Measurements from ENCODE around the gene ZNF750. TPM values are rescaled to one million over a fixed set of nuclear protein-coding genes. Genes with fewer than 3 reads are reported as not detected.

The ZNF750 gene
- total and polyA plus RNA-seq, 12 donors, result 0.07 to 0.20 (median 0.11) TPM; not detected in 8

DNA sequence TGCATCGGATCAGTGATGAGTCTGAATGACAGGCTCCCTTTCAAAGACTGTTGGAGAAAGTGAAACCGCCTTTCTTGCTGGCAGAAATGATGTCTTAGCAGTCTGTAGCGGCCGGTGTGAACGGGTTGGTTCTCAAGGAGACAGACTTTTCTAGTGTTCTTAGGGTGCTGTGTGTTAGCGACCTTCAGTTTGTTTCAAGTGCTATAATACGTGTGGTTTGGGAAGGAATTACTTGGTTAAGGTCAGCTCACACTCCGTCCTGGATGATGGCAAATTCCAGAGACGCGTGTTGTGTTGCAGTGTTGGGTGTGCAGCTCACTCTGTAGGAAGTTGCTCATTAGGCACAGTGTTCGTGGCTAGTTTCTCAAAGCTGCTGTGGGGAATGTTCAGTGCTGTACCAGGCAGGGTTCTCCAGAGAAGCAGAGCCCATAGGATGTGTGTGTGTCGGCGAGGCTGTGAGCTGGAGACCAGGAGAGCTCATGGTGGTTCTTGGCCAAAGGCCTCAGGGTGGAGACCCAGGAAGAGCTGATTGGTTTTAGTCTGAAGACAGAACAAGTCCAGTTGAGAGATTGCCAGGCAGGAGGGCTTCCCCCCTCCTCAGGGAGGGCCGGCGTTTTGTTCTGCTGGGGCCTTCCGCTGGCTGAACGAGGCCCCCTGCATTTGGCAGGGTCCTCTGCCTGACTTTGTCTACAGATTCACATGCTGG lies 37.6 kb downstream of the ZNF750 start:
- no peak for DNase-seq
- intact Hi-C loops (cut with DNase I), result no loop called here
- no peak overlapping the region for H3K27ac ChIP-seq
- H3K36me3 ChIP-seq (replicated peaks in 1 of 2), result no peaks in the 10 kb centered on the region
- no peaks in the 10 kb centered on the region for H3K27me3 ChIP-seq
- TF ChIP-seq, protein P1, sequence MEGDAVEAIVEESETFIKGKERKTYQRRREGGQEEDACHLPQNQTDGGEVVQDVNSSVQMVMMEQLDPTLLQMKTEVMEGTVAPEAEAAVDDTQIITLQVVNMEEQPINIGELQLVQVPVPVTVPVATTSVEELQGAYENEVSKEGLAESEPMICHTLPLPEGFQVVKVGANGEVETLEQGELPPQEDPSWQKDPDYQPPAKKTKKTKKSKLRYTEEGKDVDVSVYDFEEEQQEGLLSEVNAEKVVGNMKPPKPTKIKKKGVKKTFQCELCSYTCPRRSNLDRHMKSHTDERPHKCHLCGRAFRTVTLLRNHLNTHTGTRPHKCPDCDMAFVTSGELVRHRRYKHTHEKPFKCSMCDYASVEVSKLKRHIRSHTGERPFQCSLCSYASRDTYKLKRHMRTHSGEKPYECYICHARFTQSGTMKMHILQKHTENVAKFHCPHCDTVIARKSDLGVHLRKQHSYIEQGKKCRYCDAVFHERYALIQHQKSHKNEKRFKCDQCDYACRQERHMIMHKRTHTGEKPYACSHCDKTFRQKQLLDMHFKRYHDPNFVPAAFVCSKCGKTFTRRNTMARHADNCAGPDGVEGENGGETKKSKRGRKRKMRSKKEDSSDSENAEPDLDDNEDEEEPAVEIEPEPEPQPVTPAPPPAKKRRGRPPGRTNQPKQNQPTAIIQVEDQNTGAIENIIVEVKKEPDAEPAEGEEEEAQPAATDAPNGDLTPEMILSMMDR (IDR thresholded peaks at IDR 0.05), result no peak
- TF ChIP-seq POLR2A (IDR thresholded peaks at IDR 0.05), result no peak
- 91 to 95% (median 93%) methylated on average over 16 to 17 of the region's 17 CpGs for whole genome bisulfite sequencing, 4 donors
- no peak overlapping the region for H3K4me3 ChIP-seq
- H3K9me3 ChIP-seq (replicated peaks in 1 of 3), result no peaks in the 10 kb centered on the region
- H3K4me1 ChIP-seq (replicated peaks in 1 of 2), result no peaks in the 10 kb centered on the region

DNA sequence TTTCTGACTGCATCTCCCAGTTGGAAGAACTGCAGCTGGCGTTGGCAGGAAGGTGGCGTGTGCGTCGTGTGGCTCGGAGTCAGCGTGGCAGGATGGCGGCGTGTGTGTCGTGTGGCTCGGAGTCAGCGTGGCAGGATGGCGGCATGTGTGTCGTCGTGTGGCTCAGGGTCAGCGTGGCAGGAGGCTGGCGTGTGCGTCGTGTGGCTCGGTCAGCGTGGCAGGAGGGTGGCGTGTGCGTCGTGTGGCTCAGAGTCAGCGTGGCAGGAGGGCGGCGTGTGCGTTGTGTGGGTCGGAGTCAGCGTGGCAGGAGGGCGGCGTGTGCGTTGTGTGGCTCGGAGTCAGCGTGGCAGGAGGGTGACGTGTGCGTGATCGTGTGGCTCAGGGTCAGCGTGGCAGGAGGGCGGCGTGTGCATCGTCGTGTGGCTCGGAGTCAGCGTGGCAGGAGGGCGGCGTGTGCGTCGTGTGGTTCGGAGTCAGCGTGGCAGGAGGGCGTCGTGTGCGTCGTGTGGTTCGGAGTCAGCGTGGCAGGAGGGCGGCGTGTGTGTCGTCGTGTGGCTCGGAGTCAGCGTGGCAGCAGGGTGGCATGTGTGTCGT lies 38.3 kb downstream of the ZNF750 start:
- TF ChIP-seq, protein P1 (IDR thresholded peaks at IDR 0.05), result no peak
- TF ChIP-seq POLR2A (IDR thresholded peaks at IDR 0.05), result no peak
- Histone ChIP-seq H3K36me3 (replicated peaks in 1 of 2) (no peaks in the 10 kb centered on the region), H3K27ac (no peak overlapping the region), H3K4me1 (replicated peaks in 1 of 2) (no peaks in the 10 kb centered on the region), H3K4me3 (no peak overlapping the region), H3K27me3 (no peaks in the 10 kb centered on the region), H3K9me3 (replicated peaks in 1 of 3) (no peaks in the 10 kb centered on the region)
- intact Hi-C loops (cut with DNase I), result no loop called here
- no peak for DNase-seq
- WGBS, 4 donors, result 94 to 96% (median 96%) methylated on average over 63 of the region's 63 CpGs

DNA sequence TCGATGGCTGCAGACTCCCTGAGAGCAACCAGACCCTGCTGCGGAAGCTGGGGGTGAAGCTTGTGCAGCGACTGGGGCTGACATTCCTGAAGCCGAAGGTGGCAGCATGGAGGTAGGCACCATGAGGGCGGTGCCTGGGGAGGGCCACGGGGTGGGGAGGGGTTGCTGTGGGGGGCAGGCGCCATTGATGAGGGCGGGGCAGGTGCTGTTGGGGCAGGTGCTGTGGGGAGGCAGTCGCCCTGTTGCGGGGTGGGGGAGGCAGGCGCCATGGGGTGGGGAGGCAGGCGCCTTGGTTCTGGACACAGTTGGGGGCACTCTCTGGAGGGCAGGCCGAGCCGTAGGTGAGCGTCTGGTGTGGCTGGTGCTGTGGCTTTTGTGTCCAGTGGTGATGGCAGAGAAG lies 38.9 kb downstream of the ZNF750 start:
- no peaks in the 10 kb centered on the region for H3K36me3 ChIP-seq (replicated peaks in 1 of 2)
- no peak for DNase-seq
- intact Hi-C loops (cut with DNase I), result no loop called here
- no peaks in the 10 kb centered on the region for H3K27me3 ChIP-seq
- no peak overlapping the region for H3K4me3 ChIP-seq
- WGBS, 4 donors, result 94 to 98% (median 97%) methylated on average over 7 to 15 of the region's 15 CpGs
- H3K9me3 ChIP-seq (replicated peaks in 1 of 3), result no peaks in the 10 kb centered on the region
- TF ChIP-seq, protein P1 (IDR thresholded peaks at IDR 0.05), result no peak
- no peak for TF ChIP-seq POLR2A (IDR thresholded peaks at IDR 0.05)
- H3K4me1 ChIP-seq (replicated peaks in 1 of 2), result no peaks in the 10 kb centered on the region
- no peak overlapping the region for H3K27ac ChIP-seq

DNA sequence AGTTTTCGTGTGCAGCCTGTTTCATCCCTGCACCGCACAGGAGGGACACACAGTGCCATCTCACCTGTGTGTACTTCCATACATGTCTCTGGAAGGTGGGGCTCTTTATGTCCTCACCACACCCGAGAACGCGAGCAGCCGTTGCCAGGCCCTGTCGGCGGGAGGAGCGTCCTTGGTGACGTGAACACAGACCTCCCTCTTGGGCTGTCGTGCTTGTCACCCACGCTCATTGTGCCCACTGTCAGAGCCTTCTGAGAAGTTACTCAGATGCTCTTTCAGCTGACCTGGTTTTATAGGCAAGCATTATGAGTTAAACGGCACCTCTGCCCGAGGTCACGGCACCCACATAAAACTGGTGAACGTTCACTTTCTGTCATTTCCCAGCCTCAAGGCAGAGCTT lies 40.2 kb downstream of the ZNF750 start:
- Histone ChIP-seq H3K27ac (no peak overlapping the region), H3K9me3 (replicated peaks in 1 of 3) (no peaks in the 10 kb centered on the region), H3K36me3 (replicated peaks in 1 of 2) (no peaks in the 10 kb centered on the region), H3K4me1 (replicated peaks in 1 of 2) (no peaks in the 10 kb centered on the region), H3K4me3 (no peak overlapping the region), H3K27me3 (no peaks in the 10 kb centered on the region)
- 91 to 95% (median 94%) methylated on average over 16 of the region's 16 CpGs for WGBS, 4 donors
- intact Hi-C loops (cut with DNase I), result no loop called here
- no peak for DNase-seq
- TF ChIP-seq, protein P1 (IDR thresholded peaks at IDR 0.05), result no peak
- TF ChIP-seq POLR2A (IDR thresholded peaks at IDR 0.05), result no peak
